Sciatic nerve (tissue), 2 donors: ENCODE measurements around the gene PTGDR2. TPM values are rescaled to one million over a fixed set of nuclear protein-coding genes. Genes with fewer than 3 reads are reported as not detected.
A peak's percentile ranks its signal among the peaks of the same experiment; 100 is the strongest.

Experiments used
- ATAC-seq: fragments of 200-7000 bp; cut with Tn5 transposase; one replicate; pipeline ENCODE4 v1.9.1; 2020; ENCODE audit warnings: mild to moderate bottlenecking, moderate library complexity
- DNase-seq: peaks from one replicate; pipeline ENCODE4 v3.0.0-alpha.2; 2020; ENCODE audit warnings: low spot score
- intact Hi-C: fragments of 100-400 bp; cut with DNase I; formaldehyde crosslinking; loops from one replicate; pipeline ENCODE4 v1.14.2; 2022
- total RNA-seq: library from RNA; stranded (reverse); fragmentation: NEBNext Ultra II Directional; extraction: Animal tissue kit (Norgen Biotek cat#: 25700); gene quantifications from one replicate; pipeline ENCODE4 v1.2.1, GENCODE V29; 2021
- donor health status: DM: no; HTN: no; CAD: no.
- donor health status: DM: no; HTN: no; CAD: no.

PTGDR2 gene
- total RNA-seq, 1 donor from 2014 or later: 1.1 TPM

DNA sequence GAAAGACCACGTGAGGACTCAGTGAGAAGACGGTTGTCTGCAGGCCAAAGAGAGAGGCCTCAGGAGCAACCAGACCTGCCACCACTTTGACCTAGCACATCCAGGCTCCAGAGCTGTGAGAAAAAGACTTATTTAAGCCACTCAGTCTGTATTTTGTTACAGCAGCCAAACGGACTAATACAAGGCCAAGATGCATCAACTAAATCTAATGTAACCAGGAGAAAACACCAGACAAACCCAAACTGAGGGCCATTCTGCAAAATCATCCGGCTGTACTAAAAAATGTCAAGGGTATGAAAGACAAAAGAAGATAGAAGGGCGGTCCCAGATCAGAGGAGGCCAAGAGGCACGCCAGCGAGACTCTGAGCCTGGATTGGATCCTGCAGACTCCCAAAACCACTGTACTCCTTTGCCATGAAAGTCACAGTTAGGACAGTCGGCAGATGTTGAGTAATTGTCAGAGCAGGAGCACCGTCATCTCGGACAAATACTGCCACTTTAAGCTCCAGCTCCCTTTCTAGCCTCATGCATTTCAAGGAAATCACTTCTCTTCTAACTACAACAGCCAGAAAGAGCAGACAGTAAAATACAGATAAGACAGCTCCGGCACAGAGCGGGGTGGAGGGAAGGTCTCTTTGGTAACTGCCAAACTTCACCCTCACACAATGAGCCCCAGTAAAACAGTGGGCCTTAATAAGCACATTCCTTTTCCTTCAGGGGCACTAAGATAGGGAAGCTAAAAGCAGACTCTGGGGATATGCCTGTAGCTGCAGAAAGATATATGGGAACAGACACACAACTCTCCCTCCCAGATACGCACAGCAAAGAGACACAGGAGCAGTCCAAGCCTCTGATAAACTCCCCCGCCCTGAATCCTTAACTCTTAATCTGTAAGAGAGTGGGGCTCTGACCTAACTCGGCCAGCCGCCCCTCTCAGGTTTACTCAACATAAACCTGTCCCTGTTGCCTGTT, 8.1 kb upstream of the PTGDR2 start:
- ATAC-seq (no peak), DNase-seq (peak; percentile 21)

GRCh38 chr11:60862171-60862570, 6.4 kb upstream of the PTGDR2 start:
- DNase-seq (no peak), ATAC-seq (no peak)
- intact Hi-C loops: no loop called here

More for the DNA sequence above, 8.1 kb upstream of the PTGDR2 start:
- intact Hi-C loops: no loop called here

DNA sequence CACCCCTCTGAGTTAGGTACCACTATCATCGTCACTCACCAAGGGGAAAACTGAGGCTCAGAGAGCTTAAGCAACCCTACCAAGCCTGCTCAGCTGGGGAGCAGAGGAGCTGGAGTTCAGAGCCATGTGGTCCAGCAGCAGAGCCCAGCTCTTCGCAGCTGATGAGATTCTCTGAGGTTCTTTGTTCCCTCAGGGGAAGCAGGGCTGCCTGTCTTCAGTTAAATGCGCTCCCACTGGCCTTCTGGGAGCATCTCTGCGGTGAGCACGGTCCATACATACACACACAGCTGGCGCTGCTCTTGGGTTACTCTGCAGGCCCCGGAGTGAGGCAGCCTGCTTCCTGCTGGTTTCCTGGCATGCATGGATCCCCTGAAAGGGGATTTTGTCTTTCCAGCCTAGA, 5.2 kb upstream of the PTGDR2 start:
- DNase-seq: peak; percentile 14
- intact Hi-C loops: no loop called here
- ATAC-seq: no peak

- intact Hi-C loops: no loop called here
- peak; percentile 46 for ATAC-seq
Measured at GRCh38 chr11:60859616-60860250, 4.0 kb upstream of the PTGDR2 start.

DNA sequence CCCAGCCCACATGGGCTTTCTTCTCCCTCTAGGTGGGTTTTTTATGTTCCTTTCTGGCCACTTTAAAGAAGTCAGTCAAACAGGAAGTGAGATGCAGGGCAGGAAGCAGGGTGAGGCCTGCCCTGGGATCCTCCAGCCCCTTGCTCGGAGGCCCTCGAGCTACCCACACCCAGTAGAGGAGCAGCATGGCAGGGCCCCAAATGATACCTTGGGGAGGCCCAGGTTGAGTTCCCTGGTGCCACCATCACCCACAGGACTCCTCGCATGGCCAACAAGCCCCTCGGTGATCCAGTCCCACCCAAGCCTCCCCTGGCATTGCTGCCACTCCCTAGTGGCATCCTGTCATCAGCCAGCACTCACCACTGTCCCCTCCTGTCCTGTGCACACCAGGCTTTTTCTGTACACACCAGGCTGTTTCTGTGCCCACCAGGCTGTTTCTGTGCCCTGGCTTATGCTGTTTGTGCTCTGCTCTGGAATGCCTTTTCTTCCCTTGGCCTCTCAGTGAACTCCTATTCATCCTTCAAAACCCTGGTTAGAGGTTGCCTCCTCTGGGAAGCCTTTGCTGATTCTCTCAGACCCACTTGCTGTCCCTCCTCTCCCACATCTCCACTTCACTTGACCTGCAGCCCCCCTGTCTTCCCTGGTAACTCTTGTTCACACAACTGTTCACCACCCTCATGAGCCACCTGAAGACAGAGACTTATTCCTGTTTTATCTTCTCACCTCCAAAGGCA, 3.1 kb upstream of the PTGDR2 start:
- intact Hi-C loops: no loop called here
- ATAC-seq (no peak), DNase-seq (peak; percentile 26)

More at GRCh38 chr11:60859616-60860250, 4.0 kb upstream of the PTGDR2 start:
- peak; percentile 43 for DNase-seq

DNA sequence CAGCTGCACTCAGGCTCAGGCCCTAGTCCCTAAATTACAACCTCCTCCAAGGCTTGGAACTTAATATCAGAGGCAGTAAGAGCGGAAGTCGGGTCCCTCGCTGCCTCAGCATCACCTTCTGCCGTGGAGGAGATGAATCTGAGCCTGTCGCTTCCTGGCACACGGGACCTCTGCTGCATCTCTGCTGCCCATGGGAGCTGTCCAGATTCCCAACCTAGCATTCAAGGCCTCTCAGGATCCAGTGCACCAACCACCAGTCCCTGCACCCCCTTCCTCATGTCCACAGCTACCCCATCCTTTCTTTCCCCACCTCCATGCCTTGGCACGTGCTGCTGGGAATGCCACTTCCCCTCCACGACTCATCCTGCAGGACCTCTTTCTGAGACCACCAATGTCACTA, 2.5 kb upstream of the PTGDR2 start:
- intact Hi-C loops: no loop called here
- ATAC-seq (no peak), DNase-seq (no peak)

- intact Hi-C loops: no loop called here
- ATAC-seq (no peak), DNase-seq (no peak)
Measured at GRCh38 chr11:60857378-60858232, 1.9 kb upstream of the PTGDR2 start.

- ATAC-seq: no peak
- DNase-seq: no peak
- intact Hi-C loops: no loop called here
Measured at GRCh38 chr11:60854847-60855725, 664 bp downstream of the PTGDR2 start.

GRCh38 chr11:60854140-60854846, 1.5 kb downstream of the PTGDR2 start:
- DNase-seq: no peak
- ATAC-seq: no peak
- intact Hi-C loops: no loop called here

GRCh38 chr11:60852982-60853950, 2.5 kb downstream of the PTGDR2 start:
- no peak for DNase-seq
- no peak for ATAC-seq
- intact Hi-C loops: no loop called here

- intact Hi-C loops: no loop called here
- DNase-seq: no peak
- ATAC-seq: no peak
Measured at GRCh38 chr11:60852117-60852981, 3.4 kb downstream of the PTGDR2 start.

DNA sequence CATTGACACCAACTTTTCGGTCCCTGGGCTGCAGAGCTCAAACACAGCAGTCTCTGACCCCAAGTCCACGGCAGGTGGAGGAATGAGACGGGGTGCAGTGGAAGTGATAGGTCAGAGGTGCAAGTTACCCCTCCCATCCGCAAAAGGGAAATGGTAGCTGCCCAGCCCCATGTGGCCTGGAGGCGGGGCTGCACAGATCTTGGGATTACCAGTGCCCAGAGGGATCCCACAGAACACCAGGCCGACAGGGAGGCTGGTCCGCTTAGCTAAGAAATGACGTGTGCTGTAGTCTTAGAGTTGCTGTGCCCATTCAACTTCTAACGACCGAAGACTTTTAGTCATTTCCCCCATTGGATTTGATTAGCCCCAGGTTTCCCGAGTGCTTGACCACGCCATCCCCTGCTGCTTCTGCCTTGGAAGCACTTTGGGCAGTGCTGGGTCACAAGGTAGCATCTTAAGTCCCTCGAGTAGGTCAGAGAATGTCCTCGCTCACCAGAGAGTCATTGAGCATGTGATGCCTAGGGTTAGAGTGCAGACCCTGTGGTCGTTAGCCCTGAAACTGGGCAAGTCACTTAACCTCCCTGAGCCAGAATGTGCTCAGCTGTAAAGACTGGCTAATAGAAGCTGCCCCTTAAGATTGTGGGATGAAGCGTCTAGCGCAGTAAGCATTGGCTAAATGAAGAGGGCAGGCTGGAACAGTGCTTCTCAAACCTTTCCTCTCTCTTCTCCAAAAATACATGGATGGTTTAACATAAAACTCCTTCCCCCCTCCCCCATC, 4.2 kb downstream of the PTGDR2 start:
- intact Hi-C loops: no loop called here
- DNase-seq (no peak), ATAC-seq (no peak)

GRCh38 chr11:60849641-60850520, 5.9 kb downstream of the PTGDR2 start:
- no peak for ATAC-seq
- intact Hi-C loops: no loop called here

More at GRCh38 chr11:60849641-60850520, 5.9 kb downstream of the PTGDR2 start:
- DNase-seq: no peak
